NCI-H2107 (cell line): ENCODE data around the gene DZIP1L.

Source experiments
- DNase-seq: peaks from one replicate; lab custom pipeline; 2025; lab: John Stamatoyannopoulos, UW

DZIP1L gene

GRCh38 chr3:138068579-138069174 is 46.7 kb downstream of the DZIP1L start:
- DNase-seq: peak; percentile 56

- DNase-seq: no peak
Observed at GRCh38 chr3:138068046-138068445, 47.4 kb downstream of the DZIP1L start.

- DNase-seq: no peak
Observed at GRCh38 chr3:138066972-138067371, 48.4 kb downstream of the DZIP1L start.

- DNase-seq: no peak
Observed at GRCh38 chr3:138066383-138066782, 49.0 kb downstream of the DZIP1L start.

- DNase-seq: no peak
Observed at GRCh38 chr3:138065949-138066348, 49.5 kb downstream of the DZIP1L start.

- no peak for DNase-seq
Observed at GRCh38 chr3:138063416-138063815, 52.0 kb downstream of the DZIP1L start.

- DNase-seq: no peak
Observed at GRCh38 chr3:138062626-138063025, 52.8 kb downstream of the DZIP1L start.

GRCh38 chr3:138062037-138062436 is 53.4 kb downstream of the DZIP1L start:
- DNase-seq: no peak

- DNase-seq: no peak
Observed at GRCh38 chr3:138060792-138061191, 54.6 kb downstream of the DZIP1L start.

- DNase-seq: no peak
Observed at GRCh38 chr3:138059261-138059660, 56.1 kb downstream of the DZIP1L start.

- DNase-seq: no peak
Observed at GRCh38 chr3:138057384-138057783, 58.0 kb downstream of the DZIP1L start.

GRCh38 chr3:138054057-138054456 is 61.4 kb downstream of the DZIP1L start:
- no peak for DNase-seq

- DNase-seq: peak; percentile 14
Observed at GRCh38 chr3:138051947-138052802, 63.2 kb downstream of the DZIP1L start.

- DNase-seq: no peak
Observed at GRCh38 chr3:138049157-138049919, 66.1 kb downstream of the DZIP1L start.

GRCh38 chr3:138047596-138048158 is 67.7 kb downstream of the DZIP1L start:
- no peak for DNase-seq

- no peak for DNase-seq
Observed at GRCh38 chr3:138046955-138047354, 68.5 kb downstream of the DZIP1L start.

GRCh38 chr3:138046085-138046484 is 69.3 kb downstream of the DZIP1L start:
- no peak for DNase-seq

- DNase-seq: no peak
Observed at GRCh38 chr3:138043266-138044029, 72.0 kb downstream of the DZIP1L start.

GRCh38 chr3:138042043-138042442 is 73.4 kb downstream of the DZIP1L start:
- no peak for DNase-seq

- DNase-seq: no peak
Observed at GRCh38 chr3:138038725-138039462, 76.5 kb downstream of the DZIP1L start.

GRCh38 chr3:138036572-138036971 is 78.8 kb downstream of the DZIP1L start:
- DNase-seq: no peak
